GM19043 (cell line): ENCODE results near the gene ADGRG1.
"Not testable (repeated sequence)": the region's sequence is repeated elsewhere in the genome, so short reads cannot be mapped to it uniquely, and the experiment has no call there.

Experiments
- ATAC-seq: cut with Tn5 transposase; IDR thresholded peaks from one replicate; pipeline ENCODE4 v1.9.1; 2021; ENCODE audit warnings: low read depth; ENCODE audit not compliant: unreplicated experiment

ADGRG1 gene

GRCh38 chr16:57695680-57696069, 67.2 kb downstream of the ADGRG1 start:
- no peak for ATAC-seq

GRCh38 chr16:57696240-57696639, 67.8 kb downstream of the ADGRG1 start:
- ATAC-seq: no peak

- ATAC-seq: no peak
Measured at GRCh38 chr16:57697896-57698537, 69.6 kb downstream of the ADGRG1 start.

GRCh38 chr16:57698812-57699405, 70.5 kb downstream of the ADGRG1 start:
- no peak for ATAC-seq

GRCh38 chr16:57699481-57699880, 71.1 kb downstream of the ADGRG1 start:
- ATAC-seq: no peak

GRCh38 chr16:57699899-57700298, 71.5 kb downstream of the ADGRG1 start:
- ATAC-seq: no peak

GRCh38 chr16:57700781-57701551, 72.5 kb downstream of the ADGRG1 start:
- no peak for ATAC-seq

- no peak for ATAC-seq
Measured at GRCh38 chr16:57701759-57702371, 73.4 kb downstream of the ADGRG1 start.

GRCh38 chr16:57703416-57704010, 75.1 kb downstream of the ADGRG1 start:
- ATAC-seq: no peak

GRCh38 chr16:57704011-57704904, 75.8 kb downstream of the ADGRG1 start:
- no peak for ATAC-seq

GRCh38 chr16:57704905-57705852, 76.7 kb downstream of the ADGRG1 start:
- no peak for ATAC-seq

GRCh38 chr16:57706717-57707116, 78.3 kb downstream of the ADGRG1 start:
- ATAC-seq: no peak

GRCh38 chr16:57707331-57707730, 78.9 kb downstream of the ADGRG1 start:
- no peak for ATAC-seq

GRCh38 chr16:57708168-57708567, 79.7 kb downstream of the ADGRG1 start:
- no peak for ATAC-seq

GRCh38 chr16:57709663-57710062, 81.2 kb downstream of the ADGRG1 start:
- ATAC-seq: no peak

GRCh38 chr16:57711346-57711745, 82.9 kb downstream of the ADGRG1 start:
- ATAC-seq: no peak

- ATAC-seq: no peak
Measured at GRCh38 chr16:57711993-57712392, 83.6 kb downstream of the ADGRG1 start.

GRCh38 chr16:57712569-57712968, 84.1 kb downstream of the ADGRG1 start:
- not testable (repeated sequence) for ATAC-seq

- ATAC-seq: no peak
Measured at GRCh38 chr16:57713596-57713995, 85.2 kb downstream of the ADGRG1 start.
